ENCODE data around the gene CDH10.

CDH10 gene

DNA sequence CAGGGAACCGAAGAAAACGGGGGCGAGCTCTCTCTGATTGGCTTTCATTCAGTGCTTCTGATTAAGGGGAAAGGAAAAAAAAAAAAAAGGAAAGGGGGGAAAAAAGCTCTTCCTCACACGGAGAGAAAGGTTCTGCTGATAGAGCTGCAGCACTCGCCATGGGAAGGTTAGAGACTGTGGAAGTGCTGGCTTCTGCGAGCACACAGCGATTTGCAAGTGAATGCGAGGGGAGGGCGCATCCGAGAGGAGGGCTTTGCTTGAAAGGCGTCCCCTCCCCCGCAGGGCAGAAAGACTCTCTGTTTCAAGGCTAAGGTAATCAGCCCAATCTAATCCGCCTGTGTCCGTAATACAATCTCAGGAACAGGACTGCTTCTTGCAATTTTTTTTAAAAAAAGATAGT lies at the start of gene CDH10:
Gene CDH10 (minus strand): TSS at position 218 of the 400 bp plus-strand sequence. CDS start 51,488 bp downstream, outside the sequence.
- ATAC-seq: no peak

DNA sequence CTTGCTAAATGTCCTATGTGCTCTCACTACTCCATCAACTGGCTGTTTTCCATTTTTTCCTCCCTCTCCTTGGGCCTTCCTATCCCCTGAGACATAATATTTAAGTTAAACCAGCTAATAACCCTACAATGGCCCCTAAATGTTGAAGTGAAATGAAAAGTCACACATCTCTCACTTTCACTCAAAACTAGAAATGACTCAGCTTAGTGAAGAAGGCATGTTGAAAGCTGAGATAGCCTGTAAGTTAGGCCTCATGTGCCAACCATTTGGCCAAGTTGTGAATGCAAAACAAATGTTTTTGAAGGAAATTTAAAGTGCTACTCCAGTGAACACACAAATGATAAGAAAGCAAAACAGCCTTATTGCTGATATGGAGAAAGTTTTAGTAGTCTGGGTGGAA lies 48.8 kb upstream of the CDH10 start:
- no peak for ATAC-seq

DNA sequence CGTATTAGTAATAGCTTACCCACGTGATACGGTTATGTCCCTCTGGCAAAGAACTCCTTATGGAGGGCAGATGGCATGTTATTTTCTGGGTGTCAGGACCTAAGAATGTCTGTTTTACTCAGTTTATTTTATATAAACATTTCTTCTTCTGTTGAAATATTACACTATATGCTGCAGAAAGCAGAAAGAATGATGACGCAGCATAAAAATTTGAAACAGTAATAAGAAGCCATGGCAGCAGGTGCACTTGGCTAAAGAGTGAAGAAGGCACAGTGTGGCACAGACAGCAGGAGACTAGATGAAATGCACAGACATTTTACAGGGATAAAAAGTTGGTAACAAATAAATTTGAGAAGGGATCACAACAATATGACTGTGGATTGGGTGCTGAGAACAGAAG lies 46.3 kb upstream of the CDH10 start:
- ATAC-seq: no peak

DNA sequence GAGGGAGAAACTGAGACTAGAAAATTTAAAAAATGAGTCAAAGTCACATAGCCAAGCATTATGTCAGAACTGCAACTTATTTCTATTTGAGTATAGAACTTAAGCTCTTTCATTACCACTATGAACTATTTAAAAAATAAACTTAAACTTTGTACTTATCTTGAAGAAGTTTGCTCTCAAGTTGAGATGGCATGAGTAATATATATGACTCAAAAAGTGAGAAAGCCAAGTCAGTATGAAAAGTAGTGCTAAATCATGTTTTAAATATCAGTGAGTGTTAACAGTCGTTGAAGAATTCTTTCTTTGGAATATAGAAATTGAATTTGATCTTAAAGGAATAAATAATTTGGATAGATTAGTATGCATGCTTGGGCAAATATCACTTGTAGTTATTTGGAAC lies 36.3 kb upstream of the CDH10 start:
- ATAC-seq: no peak

DNA sequence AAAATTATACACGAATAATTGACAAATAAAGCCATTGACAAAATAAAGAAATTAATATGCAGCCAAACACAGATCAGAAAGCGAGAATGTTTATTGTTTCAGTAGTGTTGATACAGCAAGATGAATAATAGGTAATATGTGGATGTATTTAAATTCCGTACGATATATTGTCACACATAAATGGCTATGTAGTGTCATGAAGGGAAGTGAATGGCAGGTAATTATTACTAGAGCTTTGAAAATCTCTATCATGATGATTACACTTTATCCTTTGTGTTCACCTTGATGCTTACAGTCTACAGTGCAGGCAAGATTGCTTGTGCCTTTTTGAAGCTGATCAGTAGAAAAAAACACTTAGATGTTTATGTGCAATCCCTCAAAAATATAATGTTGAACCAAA lies 23.3 kb upstream of the CDH10 start:
- no peak for ATAC-seq

DNA sequence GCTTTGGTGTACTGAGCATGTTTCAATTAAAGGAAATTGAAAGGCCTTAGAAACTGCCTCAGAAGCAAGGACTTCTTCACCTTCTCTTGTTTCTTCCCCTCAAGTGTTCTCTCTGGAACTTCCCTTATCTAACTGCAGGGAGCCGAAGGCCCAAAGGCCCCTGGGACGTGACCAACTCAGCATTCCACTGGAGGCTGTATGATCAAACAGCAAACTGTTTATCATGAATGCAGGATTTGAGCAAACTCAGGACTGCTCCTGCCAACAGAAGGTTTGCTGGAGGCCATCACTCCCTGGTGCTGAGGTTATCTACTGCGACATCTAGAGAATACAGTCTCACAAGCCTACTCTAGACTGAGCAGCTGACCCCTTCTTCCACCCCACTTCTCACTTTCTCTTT lies 4.8 kb upstream of the CDH10 start:
- no peak for ATAC-seq

DNA sequence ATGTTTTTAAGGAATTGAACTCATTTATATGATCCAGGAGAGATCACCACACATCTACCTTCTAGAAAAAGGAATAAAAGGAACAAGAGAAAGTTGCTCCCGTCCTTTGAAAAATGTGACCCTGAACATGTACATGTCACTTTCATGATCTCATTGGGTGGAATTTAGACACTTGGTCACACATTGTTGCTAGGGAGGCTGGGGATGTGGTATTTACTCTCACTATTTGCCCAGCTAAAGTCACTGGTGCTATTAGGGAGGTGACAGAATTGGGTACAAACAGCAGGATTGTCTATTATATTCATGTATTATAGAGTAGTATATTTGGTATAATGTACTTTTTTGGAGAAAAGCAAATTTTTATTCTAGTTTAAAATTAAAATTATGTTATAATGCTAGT lies 2.1 kb upstream of the CDH10 start:
- ATAC-seq: no peak

DNA sequence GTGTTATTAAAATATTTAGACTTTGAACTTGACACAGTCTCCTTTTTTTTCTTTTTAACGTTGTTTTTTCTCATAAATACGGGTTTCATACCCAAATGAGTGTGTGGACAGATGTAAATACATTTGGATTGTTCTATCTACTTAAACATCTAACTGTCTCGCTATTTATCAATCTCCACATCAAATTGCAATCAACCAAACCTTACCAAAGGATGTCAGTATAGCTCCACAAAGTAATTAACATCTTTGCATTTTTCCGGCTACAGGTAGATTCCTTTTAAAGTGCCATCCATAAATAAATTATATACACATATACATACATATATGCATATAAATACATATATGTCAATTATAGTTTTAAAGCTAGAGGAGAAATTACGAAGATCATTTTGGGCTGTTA lies 705 bp upstream of the CDH10 start:
- ATAC-seq: no peak

DNA sequence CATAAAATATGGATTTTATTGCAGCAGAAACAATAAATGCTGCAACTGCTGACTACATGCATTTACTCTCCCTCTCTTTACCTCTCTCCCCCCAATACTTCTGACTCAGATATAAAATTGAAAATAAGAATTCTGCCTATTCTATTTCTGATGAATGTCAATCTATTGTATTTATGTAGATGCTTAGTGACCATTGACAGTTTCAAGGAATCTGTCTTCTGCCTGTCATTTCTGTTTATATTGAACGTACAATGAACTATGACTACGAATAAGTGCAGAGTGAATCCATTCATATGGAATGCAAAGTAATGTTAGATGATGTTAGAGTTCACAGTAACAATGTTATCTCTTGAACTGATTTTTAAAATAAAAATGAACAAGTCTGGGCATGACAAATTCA lies 898 bp downstream of the CDH10 start:
- no peak for ATAC-seq

DNA sequence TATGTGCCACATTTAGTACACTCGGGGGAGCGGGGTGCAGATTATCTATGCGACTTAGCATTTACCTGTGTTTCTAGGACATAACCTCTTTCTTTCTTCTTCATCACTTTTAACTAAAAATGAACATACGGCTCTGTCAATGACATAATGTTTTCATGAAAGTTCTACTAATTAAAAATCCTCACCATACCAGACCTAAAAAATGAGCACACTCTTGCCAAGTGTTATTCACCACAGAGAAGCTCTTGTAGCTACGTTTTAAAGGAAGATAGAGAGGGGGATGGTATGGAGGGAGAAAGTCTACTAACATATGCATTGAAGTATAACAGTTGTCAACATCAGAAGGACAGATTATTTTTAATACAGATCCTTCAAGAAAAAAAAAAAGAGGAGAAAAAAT lies 1.6 kb downstream of the CDH10 start:
- ATAC-seq: no peak

DNA sequence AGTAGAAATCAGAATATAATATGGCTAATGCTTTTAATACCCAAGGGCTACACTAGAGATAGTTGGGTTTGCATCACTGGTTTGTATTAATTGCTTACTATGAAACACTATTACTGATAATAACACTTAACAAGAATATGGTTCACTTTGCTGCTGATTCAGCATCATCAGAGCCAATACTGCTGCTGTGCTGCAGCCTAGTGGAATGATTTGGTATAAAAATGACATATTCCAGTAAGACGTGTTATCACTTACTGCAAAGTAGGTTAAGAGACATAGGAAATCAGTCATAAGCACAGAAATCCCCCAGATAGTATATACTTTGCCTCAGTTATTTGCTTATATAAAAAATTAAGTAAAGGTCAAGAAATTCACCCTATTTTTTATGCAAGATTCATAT lies 2.8 kb downstream of the CDH10 start:
- ATAC-seq: no peak

DNA sequence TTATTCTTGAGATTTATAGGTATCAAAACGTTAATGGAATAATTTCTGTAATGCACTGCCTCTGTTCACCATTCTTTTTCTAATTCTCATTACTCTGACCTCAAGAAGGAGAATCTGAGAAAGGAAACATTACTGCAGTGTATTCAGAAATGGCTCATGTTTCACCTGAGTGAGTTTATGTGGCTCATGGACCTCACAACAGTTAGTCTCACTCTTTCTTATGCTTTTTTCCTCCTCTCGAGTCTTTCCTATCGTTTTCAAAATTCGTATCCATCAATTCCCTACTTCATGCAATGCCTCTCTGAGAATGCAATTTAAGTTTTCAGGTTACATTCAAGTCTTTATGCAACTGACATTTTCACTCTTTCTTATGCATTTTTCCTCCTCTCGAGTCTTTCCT lies 9.6 kb downstream of the CDH10 start:
- ATAC-seq: no peak

DNA sequence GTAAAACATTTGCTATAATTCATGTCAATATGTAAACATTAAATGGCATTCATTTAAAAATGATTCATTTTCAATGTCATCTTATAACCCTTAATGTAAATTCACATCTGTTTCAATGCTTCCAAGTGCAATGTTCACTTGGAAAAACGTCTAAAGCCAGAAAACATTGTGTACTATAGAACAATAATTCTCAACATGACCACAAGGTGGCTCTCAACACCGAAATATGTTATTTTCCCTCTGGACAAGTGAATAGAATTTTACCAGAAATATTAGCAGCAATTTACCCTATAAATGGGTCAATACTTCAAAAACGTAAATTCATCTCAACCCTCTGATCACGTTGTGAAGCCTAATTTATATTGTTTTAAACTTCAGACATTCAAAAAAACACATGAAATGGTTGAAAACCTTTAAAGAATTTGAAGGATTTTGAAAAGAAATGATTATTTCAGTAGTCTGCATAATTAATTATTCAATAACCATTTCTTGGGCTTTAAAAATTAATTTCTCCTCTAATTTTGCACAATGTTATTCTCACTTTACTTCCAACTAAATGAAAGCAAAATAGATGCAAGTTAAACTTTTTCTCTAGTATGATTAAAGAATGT lies 11.0 kb downstream of the CDH10 start:
- ATAC-seq: no peak

DNA sequence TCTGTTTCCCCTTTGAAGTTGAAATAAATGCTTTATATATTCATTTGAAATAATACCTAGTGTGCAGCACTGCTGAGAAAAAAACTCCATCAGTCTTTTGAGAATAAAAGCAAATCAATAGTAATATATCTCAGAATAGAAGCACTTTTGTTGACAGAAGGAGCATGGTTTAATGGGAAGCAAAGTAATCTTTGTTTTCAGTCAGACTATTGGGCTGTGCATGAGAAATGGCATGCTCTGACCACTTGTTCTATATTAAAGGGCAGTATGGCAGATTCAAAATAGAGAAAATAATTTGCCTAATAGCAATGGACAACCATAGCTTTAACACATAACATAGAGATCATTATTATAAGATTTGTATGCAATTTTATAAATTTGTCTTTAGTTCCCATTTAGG lies 12.4 kb downstream of the CDH10 start:
- ATAC-seq: no peak

DNA sequence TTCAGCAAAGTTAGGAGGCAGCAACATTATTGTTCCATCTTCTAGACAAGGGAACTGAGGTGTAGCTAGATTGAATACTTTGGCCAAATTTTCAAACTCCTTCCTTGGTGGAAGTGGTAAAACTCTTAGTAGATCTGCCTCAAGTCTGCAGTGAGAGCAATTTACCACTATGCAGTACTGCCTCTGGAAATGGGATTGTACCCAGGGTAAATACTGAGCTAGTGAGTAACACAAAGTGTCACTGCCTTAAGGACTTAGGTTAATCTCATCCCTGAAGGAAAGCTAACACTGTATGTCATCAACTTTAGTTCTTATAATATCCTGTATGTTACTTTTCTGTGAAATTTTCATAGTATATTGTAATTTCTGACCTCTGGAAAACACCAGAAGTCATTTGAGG lies 13.9 kb downstream of the CDH10 start:
- ATAC-seq: no peak

DNA sequence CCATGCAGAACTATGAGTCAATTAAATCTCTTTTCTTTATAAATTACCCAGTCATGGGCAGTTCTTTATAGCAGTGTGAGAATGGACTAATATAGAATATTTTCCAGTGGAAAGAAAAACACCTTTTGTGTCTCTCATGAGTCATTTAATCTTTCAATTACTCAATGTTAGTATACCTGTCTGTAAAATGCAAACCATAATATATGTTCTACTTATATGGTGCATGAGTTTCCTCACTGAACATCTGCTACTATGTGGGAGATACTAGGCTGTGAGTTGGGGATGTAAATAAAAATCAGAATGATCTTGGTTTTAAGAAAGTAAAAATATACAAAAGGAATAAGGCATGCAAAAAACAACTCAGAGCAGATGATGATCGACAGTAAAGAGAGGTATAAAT lies 15.0 kb downstream of the CDH10 start:
- no peak for ATAC-seq

DNA sequence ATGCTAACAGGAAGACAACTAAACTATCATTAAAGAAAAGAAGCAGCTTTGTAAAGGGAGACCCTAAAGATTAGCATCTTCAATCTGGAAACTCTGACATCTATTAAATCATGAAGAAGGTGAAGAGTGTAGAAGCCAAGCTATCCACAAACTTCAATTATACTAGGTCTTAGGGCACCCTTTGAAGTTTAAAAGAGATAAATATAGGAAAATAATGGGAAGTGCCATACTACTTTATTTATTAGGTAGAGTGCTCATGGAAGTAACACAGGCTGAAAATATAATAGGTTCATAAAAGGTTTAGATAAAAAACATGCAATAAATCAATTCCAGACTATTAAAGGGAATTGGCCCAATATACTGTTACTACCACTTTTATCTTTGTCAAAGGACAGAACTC lies 19.9 kb downstream of the CDH10 start:
- no peak for ATAC-seq

DNA sequence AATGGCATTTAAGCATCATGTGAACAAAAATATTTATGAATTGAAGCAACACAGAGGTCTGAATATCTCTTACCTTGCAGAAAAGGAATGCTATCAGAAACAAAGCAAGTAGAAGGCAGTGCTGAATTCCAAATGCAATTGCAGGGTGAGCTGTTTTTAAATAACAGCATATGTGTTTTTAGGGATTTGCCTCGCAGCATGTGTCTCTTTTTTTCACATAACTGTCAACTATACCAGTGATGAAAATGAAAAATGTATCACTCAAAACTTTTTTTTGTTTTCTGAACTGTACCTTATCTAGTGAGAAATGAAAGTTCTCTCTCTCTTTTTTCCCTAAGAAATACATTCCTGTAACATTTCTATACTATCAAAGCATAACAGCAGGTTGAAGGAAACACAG lies 21.2 kb downstream of the CDH10 start:
- no peak for ATAC-seq

DNA sequence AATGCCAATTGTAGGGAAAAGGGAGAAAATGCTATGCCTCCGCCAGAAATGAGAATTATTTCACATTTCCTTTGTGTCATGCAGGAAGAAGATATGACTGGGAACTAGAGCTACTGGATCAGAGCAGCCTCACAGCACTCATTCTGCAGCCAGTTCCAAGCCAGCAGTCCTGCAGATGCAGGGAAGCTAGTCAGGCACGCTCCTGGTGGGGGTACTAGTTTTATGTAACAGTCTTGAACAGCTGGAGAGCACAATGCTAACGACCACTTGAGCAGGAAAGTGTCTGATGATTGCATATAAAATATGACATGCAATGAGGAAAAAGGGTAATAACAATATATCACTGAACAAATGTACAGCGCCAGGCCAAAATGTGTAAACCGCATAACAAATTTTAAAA lies 21.7 kb downstream of the CDH10 start:
- ATAC-seq: no peak

DNA sequence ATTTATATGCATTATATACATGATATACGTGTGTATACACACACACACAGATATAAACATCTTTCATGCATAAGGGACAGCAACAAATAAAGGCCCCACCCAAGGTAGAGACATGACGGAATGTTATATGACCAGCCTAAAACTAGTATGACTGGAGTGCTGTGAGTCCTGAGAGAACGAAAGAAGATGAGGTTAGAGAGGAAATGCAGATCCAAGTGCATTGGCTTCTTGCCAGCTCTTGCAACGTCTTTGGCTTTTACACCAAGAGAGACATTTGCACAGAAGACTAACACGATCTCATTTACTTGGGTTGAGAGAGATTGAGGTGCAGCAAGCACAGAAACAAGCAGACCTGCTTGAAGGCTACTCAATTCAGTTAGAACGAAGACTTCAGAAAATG lies 23.0 kb downstream of the CDH10 start:
- no peak for ATAC-seq

DNA sequence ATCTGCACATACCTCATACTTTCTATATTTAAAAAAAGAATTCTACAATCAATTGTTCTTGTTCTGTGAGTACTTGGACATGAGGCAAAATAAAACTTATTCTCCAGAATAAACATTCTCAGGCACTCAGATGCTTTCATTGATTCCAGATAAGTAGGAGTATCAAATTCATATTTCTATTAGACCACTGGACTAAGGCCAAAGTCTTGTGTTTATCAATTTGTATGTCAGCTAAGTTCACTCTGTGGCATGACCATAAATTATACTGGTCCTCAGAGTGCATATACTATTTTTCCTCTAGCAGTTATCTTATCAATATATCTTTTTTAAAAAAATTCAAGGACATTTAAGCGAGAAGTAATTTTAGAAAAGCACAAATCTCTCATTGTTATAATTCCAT lies 28.2 kb downstream of the CDH10 start:
- ATAC-seq: no peak

DNA sequence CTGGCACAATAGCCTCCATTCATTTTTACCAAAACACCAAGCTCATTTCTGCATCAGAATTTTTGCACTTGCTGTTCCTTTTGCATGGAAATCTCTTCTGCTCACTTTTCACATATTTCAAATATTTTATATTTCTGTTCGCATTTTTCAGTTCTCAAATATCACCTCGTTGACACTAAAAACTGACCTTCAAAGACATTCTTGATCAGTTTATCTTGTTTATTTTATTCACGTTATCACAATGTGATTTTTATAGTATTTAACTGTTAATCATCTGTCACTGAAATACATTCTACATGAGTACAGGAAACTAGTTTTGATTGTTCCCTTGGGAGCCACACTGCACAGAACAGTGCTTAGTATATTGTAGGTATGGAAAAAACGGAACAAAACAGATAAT lies 29.6 kb downstream of the CDH10 start:
- no peak for ATAC-seq

DNA sequence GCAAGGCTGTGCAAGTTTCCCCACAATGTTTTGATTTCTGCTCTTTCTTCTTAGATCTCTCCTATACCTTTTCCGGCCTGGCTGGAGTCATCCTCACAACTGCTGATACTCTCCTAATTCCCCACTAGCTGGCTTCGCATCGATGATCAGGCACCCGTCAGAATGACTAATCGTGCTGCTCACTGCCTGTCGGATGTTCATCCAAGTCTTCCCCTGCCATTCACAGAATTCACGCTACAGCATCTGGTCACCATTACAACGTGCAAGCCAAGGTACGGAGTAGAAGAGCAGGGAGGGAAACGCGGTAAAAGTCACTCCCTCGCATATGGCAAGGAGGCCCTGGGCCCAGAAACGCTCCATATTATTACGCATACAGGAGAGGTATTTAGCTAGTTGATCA lies 35.1 kb downstream of the CDH10 start:
- no peak for ATAC-seq

DNA sequence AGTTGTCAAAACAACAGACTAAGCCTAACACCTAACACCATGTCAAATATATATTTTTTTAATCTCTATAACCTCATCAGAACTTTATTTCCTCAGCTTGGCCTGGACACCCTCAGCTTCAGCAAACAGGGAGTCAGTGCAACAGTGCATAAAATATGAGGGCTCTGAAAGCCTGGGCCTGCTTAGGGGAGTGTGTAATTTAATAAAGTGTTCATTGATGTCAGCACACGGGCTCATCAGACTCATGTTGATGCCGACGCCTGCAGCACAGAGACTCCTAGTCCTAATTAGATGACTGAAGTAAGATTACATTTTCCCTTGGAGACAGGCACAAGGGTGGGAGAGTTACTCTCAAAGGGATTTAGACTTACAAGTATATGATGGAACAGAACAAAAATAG lies 37.8 kb downstream of the CDH10 start:
- no peak for ATAC-seq

DNA sequence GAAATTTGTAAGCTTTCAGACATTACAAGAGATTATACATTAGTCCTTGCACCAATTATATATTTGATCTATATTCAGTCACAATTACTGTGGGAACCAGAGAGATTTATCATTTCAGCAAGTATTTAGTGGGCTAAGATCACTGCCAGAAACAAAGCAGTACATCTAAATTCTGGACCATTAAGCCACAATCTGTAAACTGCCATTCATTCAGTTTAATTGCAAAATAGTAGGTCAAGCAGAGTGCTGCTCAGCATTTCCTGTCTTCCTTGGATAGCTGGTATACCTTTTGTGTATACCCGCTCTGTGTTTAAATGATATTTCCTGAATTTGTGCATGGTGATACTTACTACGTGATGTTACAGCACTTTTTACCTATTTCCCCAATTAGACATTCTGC lies 42.6 kb downstream of the CDH10 start:
- no peak for ATAC-seq

DNA sequence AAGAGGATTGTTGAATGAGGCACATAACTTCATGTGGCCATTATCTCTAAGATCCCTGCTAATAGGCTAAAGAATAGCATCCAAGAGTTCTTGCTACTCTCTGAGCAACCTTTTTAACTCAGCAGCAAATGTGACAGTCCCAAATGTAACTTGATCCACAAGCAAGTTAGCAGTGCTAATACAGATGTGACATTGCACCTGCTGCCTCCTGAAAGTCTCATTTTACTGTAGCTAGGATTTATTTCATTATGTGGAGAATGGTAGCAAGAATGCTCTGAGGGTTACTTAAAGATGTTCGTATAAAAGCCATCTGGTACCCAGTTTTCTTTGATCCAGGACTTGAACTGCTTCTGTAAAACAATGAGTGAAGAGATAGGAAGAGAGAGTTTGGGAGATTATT lies 45.8 kb downstream of the CDH10 start:
- no peak for ATAC-seq
